HG02798 (cell line): ENCODE data around the gene TLN1.

Source experiments
- ATAC-seq: cut with Tn5 transposase; IDR thresholded peaks from one replicate; pipeline ENCODE4 v1.9.1; 2021; ENCODE audit warnings: mild to moderate bottlenecking; ENCODE audit not compliant: unreplicated experiment, poor library complexity

The TLN1 gene

DNA sequence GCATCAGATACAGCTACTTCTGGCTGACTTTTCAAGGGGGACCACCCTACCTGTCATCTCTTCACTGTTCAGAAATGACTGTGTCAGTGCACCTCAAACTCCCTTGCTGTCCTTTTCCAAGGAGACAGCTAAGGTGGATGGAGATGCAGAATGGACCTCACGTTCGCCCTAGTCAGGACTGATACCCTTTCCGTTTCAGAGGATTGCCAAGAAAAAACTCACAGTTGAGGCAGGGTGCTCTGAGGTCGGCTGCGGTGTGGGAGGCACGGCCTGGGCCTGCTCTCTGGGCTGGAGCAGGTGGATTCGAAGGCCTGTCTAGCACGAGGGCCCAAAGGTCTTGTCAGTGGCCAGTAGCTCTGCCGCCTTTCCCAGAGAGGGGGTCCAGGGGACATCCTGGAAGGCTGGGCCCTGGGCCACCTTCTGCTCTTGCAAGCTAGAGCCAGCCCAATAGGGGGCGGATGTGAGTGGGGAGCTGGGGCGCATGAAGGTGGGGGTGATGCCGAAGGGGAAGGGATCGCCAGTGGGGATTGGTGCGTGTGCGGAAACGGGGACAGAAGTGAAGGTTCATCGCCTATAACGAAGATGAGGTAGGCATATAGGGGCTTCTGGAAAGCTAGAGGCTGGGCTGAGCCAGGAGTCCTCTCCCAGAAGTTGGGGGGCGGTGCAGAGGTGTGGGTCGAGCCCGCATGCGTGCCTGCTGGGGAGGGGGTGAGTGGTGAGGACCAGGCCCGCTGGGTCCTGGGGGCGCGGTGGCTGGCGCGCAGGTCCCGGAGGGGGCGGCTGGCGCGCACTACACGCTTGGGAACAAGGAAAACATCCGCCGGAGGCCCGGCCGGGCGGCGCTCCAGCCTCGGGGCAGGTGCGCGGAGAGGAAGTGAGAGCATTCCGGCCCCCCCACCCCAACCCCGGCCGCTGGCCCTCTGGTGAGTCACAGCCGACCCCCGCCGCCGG is 24.6 kb upstream of the TLN1 start:
- peak; percentile 62 for ATAC-seq

DNA sequence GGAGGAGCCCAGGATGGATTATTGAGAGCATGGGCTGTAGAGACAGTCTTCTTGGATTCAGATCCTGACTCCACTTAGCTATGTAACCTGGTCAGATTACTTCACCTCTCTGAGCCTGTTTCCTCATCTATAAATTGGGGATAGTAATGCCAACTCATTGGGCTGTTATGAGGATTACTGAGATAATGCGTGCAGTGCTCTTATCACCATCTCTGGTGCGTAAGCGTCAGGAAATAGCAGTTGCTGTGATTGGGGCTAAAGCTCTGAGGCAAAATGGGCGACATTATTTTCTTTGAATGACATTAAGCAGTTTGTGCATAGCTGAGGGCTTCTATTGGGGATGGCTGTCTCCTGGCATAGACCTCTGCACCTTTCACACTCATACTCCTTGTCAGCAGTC is 23.1 kb upstream of the TLN1 start:
- ATAC-seq, result no peak

DNA sequence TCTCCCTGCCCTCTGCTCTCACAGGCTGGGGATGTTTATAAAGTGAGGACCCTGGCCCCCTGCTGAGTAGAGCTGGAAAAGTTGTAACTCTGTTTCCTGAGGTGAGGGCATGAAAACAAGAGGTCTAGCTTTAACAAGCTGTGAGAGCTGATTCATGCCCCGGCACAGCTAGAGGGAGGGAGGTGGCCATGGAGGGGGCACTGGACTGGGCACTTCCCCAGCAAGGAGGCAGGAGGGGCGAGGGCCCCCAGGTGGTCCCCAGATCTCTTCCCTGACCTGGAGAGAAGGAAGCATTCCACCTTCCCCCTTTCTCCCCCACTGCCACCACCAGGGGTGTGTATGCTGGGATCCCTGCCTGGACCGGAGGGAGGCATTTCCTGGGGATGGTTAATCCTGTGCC is 22.3 kb upstream of the TLN1 start, which contains the start of gene MSMP:
MSMP (minus strand) TSS at position 13 of the 400 bp plus-strand sequence. CDS start 147 bp downstream, outside the sequence.
- ATAC-seq, result no peak

DNA sequence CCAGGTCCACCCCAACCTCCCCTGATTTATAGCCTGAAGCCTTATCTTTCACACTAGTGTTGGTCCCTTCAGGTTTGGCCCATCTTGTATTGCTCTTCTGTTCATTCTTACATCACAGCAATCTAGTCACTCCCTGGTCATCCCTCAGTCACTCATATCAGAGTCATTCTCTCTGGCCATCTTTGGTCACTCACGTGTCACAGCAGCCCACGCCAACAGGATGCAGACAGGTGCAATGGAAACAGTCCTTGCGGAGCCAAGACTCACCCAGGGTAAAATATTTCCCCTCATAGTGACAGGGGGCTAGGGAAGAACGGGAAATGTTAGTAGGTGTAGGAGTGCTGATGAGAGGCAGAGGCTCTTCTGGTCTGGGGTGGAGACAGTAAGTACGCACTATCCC is 21.5 kb upstream of the TLN1 start:
- no peak for ATAC-seq

DNA sequence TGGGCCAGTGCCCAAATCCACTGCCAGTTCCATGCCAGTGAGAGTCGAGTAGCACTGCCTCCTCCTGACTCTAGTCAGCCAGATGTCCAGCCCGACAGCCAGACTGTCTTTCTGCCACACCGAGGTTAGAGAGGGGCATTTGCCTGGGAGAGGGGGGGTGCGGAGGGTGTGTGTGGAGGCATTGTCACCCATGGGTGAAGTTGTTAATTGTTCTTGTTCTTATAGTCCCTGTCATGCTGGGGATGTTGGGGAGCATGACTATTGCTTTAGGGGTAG is 18.2 kb upstream of the TLN1 start:
- no peak for ATAC-seq

DNA sequence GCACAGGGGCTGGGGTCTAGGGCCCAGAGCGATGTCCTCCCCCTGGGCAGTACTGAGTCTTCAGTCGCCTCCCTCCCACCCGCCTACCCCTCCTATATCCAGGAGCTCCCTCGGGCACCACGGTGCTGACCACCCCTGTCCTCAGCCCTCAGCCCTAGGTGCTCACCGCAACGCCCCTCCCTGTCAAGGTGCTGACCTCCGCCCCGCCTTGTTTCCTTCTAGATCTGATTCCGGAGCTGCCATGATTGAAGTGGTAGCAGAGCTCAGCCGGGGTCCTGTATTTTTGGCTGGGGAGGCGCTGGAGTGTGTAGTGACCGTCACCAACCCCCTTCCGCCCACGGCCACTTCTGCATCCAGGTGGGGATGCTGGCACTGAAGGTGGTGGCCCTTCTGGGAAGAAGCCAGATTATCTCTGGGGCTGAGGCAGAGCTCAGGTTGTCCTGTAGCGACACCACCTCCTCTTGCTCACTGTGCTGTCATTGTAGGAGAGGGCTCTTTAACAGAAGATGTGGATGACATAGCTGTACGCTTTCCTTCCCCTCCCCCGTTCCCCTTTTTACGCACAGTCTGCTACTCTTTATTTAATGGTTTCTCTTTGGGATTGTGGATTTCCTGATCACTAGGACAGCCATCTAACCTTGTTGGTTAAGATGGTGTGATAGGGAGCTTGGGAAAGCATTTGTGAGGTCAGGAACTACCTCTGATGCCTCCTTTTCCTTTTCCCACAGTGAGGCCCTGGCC is 17.7 kb upstream of the TLN1 start:
- peak; percentile 24 for ATAC-seq

DNA sequence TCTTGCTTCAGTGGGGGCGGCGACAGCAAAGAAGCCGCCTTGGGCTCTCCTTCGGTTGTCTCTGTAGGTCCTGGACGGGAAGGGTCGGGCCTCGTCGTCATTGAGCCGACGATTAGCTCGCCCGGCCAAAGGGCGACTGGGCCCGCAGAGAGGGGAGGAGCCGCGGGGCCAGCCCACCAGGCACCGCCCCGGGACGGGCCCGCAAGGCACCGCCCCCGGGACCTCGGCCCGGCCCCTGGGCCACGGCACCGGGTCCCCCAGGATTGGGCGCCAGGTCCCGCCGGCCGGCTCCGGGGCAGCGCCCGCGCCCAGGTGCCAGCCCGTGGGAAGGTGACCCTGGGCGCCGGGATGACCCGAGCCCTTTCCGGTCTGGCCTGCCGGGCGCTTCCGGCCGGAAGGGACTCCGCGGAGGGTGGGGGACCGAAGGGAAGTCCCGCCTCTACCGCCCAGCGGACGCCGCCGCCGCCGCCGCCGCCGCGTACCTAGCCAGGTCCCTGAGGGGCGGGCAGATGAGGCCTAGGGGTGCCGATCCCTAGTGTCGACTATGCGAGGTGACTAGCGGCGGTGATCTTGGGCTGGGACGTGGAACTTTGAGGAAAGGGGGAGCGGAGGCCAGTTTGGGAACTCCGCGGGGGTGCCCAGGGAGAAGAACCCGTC is 17.0 kb upstream of the TLN1 start, which contains the start of the genes GBA2 and RGP1:
GBA2 (minus strand) TSS at position 371 of the 657 bp plus-strand sequence. CDS start 524 bp downstream, outside the sequence.
RGP1 (plus strand) TSS at position 430 of the 657 bp plus-strand sequence. CDS start 469 bp downstream, outside the sequence.
- peak; percentile 88 for ATAC-seq

DNA sequence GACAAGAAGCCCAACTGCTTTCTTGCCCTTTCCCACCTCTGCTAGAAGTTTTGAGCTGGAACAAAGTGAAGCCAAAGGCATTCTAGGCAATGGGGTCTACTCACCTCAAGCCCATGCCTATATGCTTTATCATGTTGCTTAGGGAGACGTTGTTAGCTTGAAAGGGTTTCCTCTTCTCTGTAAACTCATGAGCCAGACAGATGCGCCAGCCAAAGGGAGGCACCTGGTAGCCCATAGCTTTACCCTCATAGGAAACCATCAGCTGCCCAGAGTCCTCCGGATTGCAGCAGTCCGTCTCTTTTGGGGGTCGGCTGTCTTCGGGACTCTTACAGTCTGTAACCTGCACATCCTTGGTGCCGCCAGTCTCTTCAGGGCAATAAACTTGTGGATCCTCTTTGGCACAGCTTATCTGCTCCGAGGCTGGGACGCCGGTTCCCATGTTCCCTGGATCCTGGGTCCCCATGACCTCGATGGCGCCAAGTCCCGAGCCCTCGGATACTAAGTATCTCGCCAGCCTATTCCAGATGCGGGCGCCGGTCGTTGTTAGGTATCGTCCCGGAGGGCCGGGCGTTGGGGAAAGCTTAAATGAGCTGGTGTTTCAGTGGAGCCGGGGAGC is 16.4 kb upstream of the TLN1 start:
- no peak for ATAC-seq

DNA sequence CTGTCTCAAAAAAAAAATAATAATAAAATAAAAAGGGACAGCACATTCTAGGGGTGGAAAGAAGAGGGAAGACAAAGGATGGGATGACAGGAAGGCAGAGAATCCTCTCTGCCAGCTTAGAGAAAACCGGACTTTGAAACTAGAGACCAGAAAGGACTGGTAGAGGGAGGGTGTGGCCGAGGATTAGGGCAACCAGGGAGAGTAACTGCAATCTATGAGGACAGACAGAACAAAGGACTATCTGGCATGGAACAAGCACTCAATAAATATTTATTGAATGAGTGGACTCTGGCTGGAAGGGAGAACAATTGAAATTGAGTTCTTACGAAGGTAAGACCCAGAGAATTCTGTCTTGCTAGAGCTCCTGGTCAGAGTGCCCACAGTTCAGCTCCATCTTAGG is 14.6 kb upstream of the TLN1 start:
- no peak for ATAC-seq

DNA sequence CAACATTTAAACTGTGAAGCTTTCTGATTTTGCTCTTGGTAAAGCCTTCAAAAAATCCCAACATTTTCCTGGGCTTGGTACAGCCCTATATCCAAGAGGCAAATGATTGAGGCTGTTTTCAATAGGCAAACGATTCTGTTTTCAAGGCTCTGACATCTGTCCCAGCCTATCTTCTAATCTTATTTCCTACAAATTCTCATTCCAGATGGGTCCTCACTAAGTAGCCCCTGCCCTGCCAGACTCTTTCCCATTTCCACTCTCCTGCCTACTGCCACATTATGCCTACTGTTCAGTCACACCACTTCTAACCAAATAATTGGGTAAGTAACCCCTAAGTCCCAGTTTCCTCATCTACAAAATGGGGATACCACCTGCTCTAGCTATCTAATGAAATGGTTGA is 13.6 kb upstream of the TLN1 start:
- ATAC-seq, result no peak

DNA sequence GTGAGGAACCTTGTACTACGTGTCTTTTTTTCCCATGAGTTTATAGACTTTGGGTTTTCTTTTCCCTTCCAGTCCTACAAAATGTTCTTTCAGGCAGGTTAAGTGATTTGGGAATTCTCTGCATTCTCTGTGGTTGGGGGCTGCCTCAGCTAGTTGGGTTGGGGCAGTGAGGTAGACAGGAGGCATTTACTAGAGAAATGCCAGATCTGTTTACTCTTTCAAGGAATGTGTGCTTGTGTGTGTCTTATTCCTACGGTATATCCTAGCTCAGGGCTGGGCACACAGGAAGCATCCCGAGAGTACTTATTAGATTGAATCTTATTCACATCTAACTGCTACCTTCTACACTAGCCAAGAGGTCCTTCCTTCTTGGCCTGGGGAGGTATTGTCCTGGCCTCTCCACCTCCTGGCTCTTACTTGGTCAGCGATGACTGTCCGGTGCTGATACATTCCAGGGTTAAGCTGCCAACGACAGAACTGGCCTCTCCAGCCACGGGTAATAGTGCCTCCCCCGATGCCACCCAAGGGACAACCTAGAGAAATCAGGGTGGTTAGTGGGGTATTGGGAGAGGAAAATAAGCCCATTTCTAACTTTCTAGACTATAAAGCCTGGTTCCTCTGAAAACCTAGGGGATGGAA is 12.0 kb upstream of the TLN1 start:
- ATAC-seq, result no peak

DNA sequence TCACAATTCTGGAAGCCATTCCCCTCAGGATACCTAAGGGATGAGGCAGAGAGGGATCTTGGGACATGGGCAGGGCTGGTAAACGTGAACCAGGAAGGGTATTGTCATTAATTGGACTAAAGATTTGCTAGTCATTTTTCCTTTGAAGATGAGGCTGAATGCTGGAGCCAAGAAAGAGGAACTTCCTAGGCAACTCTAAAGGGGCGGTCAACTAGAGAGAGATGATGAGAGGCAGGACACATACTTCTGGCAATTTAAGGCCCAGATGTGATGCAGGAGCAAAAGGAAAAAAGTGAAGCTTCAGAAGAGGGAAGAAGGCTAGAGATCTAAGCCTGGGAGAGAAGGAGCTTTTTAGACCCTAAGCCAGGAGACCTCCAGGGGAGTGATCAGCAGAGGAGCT is 11.5 kb upstream of the TLN1 start:
- no peak for ATAC-seq

DNA sequence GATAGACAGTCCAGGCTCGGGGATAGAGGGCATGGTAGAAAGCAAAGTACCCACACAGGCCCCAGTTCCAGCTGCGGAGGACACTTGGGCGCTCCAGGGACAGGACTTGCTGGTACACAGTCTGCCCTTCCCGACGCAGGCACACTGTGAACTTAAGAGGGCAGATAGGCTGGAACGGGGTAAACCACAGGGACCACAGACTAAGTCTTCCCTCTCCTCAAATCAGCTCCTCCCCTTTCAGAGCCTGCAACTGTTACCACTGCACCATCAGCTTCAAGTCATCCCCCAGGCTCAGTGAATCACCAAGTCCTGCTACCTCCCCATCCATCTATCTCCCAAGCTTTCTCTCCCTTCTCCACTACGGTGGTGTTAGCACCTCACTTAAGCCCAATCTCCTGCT is 9.7 kb upstream of the TLN1 start:
- ATAC-seq, result no peak

DNA sequence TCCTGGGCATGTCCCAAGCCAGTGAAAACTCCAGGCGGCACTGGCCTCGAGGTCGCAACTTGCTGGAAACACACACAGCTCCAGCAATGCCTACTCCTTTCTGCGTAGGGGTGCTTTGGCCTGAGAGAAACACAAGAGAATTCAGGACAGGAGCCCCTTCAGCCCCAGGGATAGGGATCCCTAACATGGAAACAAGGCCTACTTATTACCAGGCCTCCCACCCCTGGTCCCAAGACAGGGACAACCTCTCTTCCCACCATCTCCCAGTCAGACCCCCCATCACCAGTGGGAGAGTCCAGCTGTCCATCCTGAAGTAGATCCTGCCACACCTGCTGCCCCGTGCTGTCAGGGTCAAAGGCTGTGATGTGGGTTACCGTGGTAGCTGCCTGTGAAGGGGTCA is 8.2 kb upstream of the TLN1 start:
- no peak for ATAC-seq

DNA sequence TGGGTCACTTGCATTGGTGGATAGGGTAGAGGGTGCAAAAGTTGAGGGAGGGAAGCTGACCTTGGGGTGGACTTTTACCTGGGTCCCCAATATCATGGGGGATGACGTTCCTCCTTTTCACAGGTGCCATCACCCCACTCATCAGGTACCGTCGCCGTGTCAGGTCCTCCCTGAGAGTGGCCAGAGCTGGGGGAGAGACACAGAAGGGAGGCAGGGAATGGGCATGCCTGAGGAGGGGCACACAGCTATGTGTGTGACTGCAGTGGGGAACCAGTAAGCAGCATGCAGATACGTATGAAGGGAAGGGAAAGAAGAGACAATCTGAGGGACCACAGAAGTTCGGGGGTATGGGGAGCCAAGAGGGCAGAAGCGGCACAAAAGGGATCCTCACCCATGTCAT is 6.9 kb upstream of the TLN1 start:
- no peak for ATAC-seq

DNA sequence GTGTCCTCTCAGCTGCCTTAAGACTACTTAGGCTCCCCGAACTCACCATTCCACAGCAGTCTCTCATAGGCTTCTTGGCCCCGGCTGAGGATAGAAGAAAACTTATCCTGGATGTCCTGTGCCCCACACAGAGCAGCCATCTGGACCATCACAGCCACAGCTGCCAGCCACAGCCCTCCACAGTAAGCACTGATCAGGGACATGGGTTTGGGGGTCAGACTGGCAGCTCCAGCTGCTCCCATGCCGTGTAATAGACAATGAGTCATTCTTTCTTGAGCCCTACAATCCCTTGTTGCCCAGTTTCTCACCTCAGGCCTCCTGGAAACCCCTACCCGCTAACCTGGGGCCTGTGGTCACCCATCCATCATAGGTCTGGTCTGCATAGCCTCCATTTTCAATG is 6.2 kb upstream of the TLN1 start:
- ATAC-seq, result no peak

DNA sequence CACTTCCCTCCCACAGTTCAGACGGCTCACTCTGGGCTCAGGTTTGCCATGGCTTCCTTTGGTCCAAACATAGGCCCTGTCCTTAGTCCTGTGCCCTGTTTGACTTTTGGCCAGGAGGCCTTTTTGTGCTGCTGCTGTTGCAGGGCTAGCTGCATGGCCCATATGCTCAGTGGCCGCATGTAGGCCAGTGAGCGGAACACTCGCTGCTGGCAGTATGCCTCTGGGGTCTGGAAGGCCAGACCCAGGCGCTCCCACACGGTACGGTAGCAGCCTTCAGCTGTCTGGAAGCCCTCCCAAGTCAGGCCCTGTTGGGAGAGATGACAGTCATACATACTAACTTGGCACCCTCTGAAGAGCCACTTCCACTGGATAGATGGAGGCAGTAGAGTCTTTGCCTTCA is 5.1 kb upstream of the TLN1 start:
- ATAC-seq, result no peak

DNA sequence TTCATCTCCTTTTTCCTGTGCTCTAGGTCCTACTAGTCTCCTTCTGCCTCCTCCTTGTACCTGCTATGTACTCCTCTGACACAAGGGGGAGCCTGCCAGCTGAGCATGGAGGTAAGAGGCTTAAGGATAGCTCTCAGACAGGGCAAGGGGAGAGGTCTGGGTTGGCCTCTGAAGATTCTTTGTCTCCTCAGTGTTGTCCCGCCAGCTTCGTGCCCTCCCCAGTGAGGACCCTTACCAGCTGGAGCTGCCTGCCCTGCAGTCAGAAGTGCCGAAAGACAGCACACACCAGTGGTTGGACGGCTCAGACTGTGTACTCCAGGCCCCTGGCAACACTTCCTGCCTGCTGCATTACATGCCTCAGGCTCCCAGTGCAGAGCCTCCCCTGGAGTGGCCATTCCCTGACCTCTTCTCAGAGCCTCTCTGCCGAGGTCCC is 4.2 kb upstream of the TLN1 start:
- ATAC-seq, result no peak

DNA sequence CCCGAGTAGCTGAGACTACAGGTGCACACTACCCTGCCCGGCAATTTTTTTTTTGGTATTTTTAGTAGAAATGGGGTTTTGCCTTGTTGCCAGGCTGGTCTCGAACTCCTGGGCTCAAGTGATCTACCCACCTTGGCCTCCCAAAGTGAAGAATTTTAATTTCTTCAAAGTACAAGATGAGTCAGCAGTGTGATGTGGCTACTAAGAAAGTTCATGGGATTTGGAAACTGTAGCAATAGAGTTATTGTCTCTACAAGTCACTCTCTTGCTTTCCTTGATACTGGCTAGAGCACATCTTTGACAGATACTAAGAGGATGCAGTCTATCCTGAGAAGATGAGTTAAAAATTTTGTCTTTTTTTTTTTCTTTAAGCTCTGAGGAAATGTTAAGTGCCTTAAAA is 2.1 kb upstream of the TLN1 start:
- ATAC-seq, result no peak
